GM19455 (cell line): Measurements from ENCODE around the gene ITPR2.

Experiments
- ATAC-seq: cut with Tn5 transposase; IDR thresholded peaks from one replicate; pipeline ENCODE4 v1.9.1; 2021; ENCODE audit not compliant: unreplicated experiment

ITPR2 gene

DNA sequence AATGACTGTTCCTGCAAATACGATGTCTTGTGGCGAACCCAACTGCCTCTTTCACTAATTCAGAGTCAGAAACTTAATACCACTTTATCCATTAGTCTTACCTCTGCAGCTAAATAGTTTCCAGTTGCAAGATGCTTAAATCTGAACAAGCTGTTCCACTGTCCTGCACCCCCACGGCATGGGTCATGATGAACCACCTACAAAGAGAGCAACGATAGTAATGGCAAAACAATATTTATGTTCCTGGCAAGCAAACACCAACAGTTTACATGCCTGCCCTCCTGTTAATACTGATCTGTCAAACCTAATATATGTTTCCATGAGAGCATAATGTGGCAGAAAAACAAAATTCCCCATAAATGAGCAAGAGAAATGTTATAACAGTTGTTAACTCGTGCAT is 121.9 kb downstream of the ITPR2 start:
- no peak for ATAC-seq

DNA sequence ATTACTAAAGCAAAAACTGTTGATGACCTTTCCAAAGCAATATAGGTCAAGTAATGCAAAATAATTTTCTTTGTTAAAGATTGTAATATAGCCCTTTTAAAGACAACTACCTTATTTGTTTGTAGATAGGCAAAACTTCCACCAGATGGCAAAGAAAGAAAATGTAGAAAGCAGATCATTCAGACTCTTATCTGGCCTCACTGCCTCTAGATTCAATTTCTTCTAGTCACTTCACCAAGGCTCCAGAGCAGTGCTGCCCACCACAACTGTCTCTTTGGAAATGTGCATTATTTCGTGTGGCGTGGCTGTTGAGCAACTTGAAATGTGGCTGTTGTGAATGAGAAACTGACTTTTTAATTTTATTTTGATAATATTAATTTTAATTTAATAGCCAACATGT is 127.1 kb downstream of the ITPR2 start:
- ATAC-seq = no peak

DNA sequence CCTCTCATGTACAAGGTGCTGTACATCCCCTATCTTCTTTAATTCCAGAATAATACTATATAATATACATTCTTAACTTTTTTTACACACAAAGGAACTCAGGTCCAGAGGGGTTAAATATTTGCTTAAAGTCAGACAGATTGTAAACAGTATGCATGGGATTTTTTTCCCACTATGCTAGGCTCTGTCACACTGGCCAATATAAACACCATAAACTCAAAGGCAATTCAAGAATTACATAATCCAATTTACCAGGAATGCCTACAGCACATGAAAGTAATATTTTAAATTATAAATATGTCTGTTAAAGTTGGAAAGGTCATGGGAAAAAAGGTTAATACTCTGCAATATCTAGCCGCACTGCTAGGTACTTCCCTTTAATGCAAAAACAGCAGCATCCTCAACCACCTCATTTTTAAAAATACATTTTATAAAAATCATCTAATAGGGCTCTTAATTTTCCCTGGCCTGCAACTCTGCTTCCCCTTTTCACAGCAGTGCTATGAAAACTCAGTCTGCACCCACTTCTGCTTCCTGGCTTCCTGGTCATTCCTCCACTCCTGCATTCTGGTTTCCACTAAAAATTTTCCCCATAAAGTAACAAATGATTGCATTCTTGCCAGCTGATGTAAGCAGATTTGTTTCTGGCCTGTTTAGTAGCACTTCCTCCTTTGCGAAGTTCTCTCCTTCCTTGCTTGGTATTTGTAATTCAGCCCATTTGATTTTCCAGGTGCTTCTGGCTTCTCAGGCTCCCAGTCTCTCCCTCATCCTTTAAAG is 128.1 kb downstream of the ITPR2 start:
- ATAC-seq = no peak

DNA sequence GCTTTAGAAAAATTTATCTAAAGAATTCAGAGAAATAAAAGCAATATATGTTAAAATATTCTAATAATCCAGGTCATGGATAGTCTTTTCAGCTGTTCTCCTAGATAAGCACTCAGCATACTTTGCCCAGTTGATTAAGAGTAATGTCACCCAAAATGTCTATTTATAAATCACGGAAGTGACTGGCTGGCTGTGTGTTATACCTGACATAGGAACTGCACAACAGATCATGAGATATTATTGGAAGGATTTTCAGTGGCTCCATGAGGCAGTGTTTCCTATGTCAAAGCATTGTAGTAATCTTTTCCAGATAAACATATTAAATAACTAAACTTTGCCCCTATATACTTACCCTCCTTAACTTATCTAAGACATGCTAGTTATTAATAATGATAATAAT is 128.8 kb downstream of the ITPR2 start:
- ATAC-seq = no peak

- ATAC-seq = no peak
Measured at GRCh38 chr12:26702741-26703140, 130.3 kb downstream of the ITPR2 start.

DNA sequence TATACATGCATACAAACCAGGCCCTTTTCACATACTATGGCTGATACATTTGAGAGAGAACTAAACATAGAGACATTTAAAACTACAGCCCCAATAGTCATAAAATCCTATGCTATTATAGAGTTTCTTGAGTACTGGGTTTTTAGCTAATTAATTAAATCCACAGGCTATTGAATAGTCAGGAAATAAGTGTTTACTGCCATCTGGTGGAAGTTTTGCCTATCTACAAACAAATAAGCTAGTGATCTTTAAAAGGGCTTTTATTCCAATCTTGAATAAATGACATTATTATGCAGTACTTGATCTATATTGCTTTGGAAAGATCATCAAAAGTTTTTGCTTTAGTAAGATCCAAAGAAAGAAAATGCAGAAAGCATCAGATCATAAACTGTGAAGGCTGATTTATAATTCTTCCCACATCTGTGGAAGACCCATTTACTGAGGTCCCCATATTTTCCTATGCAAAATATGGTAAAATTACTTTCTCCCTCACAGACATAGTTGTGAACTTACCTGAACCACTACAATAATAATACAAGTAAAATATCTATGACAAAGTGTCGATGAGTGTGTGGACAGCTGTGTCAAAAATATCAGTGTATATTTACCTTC is 131.3 kb downstream of the ITPR2 start:
- no peak for ATAC-seq

DNA sequence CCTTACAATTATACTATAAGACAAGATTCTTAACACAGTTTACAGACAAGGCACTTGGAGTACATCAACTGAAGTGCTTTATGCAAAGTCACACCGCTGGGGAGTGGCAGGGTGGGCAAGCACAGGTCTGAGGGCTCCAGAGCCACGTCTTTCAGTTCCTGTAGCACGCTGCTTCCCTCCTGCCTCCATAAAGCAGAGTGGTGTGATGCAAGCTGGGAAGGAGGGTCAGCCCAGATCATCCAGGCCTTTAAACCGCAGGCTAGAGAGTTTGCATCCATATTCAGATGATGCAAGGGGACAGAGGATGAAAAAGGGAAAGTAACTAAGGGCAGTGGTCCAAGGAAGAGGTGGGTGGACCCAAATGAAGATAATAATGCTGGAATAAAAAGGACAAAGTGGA is 132.6 kb downstream of the ITPR2 start:
- ATAC-seq = no peak

GRCh38 chr12:26699237-26699636 is 133.8 kb downstream of the ITPR2 start:
- ATAC-seq = no peak

DNA sequence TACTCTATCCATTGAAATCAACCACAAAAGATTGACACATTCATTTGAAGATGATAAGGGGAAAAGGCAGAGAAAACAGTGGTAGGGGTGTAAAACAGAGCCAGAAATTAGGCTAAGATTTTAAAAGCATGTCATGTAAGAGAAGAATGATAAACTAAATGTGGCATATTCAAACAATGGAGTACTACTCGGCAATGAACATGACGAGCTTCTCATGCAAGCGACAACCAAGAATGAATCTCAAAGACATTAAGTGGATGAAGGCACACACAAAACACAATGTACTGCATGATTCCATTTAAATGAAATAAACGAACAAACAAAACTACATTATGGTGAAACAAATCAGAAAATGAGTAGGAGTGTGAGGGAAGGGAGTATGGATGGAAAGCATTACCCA is 134.8 kb downstream of the ITPR2 start:
- ATAC-seq = no peak

DNA sequence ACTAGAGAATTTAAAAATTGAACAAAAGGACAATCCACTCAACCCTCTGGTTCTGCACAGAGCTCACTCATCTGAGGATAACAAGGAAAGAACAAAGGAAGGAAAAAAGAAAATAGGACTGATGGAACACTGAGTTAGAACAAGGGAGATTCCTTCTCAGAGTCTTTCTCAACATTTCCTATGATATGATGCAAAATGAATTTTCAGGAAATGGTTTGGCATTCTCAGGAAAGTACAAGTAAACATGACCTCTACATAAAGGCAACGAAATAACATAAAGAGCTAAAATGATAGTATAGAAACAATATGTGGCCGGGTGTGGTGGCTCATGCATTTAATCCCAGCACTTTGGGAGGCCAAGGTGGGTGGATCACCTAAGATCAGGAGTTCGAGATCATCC is 135.8 kb downstream of the ITPR2 start:
- no peak for ATAC-seq

GRCh38 chr12:26696613-26697092 is 136.3 kb downstream of the ITPR2 start:
- no peak for ATAC-seq

DNA sequence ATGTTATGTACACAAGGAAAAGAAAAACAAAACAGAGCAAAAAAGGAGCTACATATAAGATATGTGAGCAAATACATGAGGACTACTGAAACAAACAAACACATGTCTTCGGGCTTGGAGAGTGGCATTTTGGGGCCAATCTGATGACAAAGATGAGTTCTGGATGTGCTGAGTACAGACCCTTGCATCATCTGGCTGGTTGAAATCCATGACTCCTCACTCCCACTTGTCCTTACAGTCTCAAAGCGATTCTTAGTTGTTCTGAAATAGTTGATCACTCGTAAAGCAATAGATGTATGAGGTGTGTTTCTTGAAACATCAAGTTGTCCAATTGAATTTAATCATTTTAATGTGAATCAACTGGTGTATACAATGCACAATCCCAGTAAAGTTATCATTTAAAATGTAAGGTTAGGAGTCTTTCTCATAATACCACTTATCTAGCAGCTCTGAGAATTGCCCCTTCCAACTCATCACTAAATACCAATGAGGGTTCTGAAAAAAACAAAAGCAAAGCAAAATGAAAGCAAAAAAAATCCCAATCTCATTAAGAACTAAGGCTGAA is 136.9 kb downstream of the ITPR2 start:
- ATAC-seq = no peak

GRCh38 chr12:26694402-26694801 is 138.6 kb downstream of the ITPR2 start:
- ATAC-seq = no peak

- ATAC-seq = no peak
Measured at GRCh38 chr12:26692407-26692806, 140.6 kb downstream of the ITPR2 start.

- ATAC-seq = no peak
Measured at GRCh38 chr12:26691234-26691970, 141.6 kb downstream of the ITPR2 start.

DNA sequence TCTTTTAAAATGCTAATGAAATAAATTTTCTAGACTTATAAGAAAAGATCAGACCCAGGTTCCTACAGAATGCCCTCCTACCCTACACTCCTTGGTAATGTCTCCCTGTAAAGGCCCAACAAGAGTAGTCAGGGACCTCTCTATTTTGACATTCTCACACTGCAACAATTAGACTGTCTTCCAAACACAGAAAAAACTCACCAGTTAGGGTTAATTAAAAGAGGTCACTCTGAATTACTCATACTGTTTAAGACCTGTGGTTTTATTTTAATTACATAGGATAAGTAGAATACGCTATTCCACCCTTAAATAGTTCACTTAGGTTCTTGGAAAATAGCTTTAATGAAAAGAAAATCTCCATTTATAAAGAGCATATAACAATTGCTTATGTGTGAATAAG is 142.4 kb downstream of the ITPR2 start:
- no peak for ATAC-seq

GRCh38 chr12:26689281-26689841 is 143.6 kb downstream of the ITPR2 start:
- no peak for ATAC-seq

- no peak for ATAC-seq
Measured at GRCh38 chr12:26688344-26688904, 144.6 kb downstream of the ITPR2 start.

- ATAC-seq = no peak
Measured at GRCh38 chr12:26686408-26686807, 146.6 kb downstream of the ITPR2 start.

- no peak for ATAC-seq
Measured at GRCh38 chr12:26684101-26684500, 148.9 kb downstream of the ITPR2 start.

DNA sequence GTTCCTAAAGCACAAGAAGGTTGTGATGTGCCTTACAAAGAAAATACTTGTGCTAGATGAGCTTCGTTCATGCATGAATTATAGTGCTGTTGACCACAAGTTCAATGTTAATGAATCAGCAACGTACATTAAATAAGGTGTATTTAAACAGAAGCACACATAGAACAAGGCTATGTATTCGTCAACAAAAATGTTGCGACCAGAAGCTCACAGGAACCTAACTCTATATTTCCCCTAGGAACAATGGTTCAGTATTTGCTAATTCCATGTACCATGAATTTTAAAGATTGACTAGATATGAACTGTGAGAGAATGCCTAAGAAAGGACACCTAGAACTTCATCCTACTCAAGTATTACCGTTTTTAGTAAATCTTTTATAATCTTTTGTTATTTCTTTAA is 149.6 kb downstream of the ITPR2 start:
- no peak for ATAC-seq
